ENCODE results near the gene BEST1.
"Not testable (repeated sequence)": the region's sequence is repeated elsewhere in the genome, so short reads cannot be mapped to it uniquely, and the experiment has no call there.

GRCh38 chr11:61953632-61954031 is 3.5 kb downstream of the BEST1 start:
- TF ChIP-seq, protein P1, sequence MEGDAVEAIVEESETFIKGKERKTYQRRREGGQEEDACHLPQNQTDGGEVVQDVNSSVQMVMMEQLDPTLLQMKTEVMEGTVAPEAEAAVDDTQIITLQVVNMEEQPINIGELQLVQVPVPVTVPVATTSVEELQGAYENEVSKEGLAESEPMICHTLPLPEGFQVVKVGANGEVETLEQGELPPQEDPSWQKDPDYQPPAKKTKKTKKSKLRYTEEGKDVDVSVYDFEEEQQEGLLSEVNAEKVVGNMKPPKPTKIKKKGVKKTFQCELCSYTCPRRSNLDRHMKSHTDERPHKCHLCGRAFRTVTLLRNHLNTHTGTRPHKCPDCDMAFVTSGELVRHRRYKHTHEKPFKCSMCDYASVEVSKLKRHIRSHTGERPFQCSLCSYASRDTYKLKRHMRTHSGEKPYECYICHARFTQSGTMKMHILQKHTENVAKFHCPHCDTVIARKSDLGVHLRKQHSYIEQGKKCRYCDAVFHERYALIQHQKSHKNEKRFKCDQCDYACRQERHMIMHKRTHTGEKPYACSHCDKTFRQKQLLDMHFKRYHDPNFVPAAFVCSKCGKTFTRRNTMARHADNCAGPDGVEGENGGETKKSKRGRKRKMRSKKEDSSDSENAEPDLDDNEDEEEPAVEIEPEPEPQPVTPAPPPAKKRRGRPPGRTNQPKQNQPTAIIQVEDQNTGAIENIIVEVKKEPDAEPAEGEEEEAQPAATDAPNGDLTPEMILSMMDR (conservative IDR thresholded peaks at IDR 0.05): not testable (repeated sequence)
- TF ChIP-seq EZH2 (IDR thresholded peaks at IDR 0.05; ENCODE audit: low read depth): not testable (repeated sequence)

Measured in PC-9 (cell line).